Neural progenitor cell (in vitro differentiated cells): ENCODE measurements around the gene GTPBP10. TPM values are rescaled to one million over a fixed set of nuclear protein-coding genes. Genes with fewer than 3 reads are reported as not detected.

Source experiments
- DNase-seq: peaks from one replicate; pipeline ENCODE4 v3.0.0-alpha.2; 2016; ENCODE audit warnings: low spot score
- H2AFZ ChIP-seq: fragments of 200-600 bp; sonication (generic); replicated peaks from 2 replicates; pipeline ENCODE4 v1.6.1; 2016; ENCODE audit warnings: antibody characterized with exemption
- H3F3A ChIP-seq: fragments of 200-600 bp; sonication (generic); 2 replicates; pipeline ENCODE4 v1.6.1; 2016; ENCODE audit warnings: antibody characterized with exemption, low read depth
- H3K27ac ChIP-seq: fragments of 200-600 bp; sonication (generic); 2 replicates; pipeline ENCODE4 v1.5.1; 2016; ENCODE audit warnings: mild to moderate bottlenecking
- H3K27me3 ChIP-seq: fragments of 200-600 bp; sonication (generic); 2 replicates; pipeline ENCODE4 v1.6.1; 2016; ENCODE audit warnings: mild to moderate bottlenecking, moderate library complexity
- H3K36me3 ChIP-seq: fragments of 200-600 bp; sonication (generic); 2 replicates; pipeline ENCODE4 v1.5.1; 2016
- H3K4me1 ChIP-seq: fragments of 200-600 bp; sonication (generic); 2 replicates; pipeline ENCODE4 v1.6.1; 2016; ENCODE audit warnings: mixed run types
- H3K4me2 ChIP-seq: fragments of 200-600 bp; sonication (generic); 2 replicates; pipeline ENCODE4 v1.6.1; 2016
- H3K4me3 ChIP-seq: fragments of 200-600 bp; sonication (generic); 2 replicates; pipeline ENCODE4 v1.5.1; 2016
- H3K79me2 ChIP-seq: fragments of 200-600 bp; sonication (generic); 2 replicates; pipeline ENCODE4 v1.6.1; 2016; ENCODE audit warnings: low read depth
- H3K9ac ChIP-seq: fragments of 200-600 bp; sonication (generic); 2 replicates; pipeline ENCODE4 v1.6.1; 2016
- H3K9me3 ChIP-seq: fragments of 200-600 bp; sonication (generic); 2 replicates; pipeline ENCODE4 v1.5.1; 2016; ENCODE audit warnings: low read depth
- H4K20me1 ChIP-seq: fragments of 200-600 bp; sonication (generic); 2 replicates; pipeline ENCODE4 v1.6.1; 2016; ENCODE audit warnings: low read depth
- H3K27ac Mint-ChIP-seq: 3 replicates; pipeline ENCODE4 v1.8.0; 2021; ENCODE audit warnings: mixed read lengths
- H3K27me3 Mint-ChIP-seq: 2 replicates; pipeline ENCODE4 v1.8.0; 2022; ENCODE audit warnings: low read depth, mild to moderate bottlenecking, inconsistent platforms, moderate library complexity, mixed read lengths; ENCODE audit not compliant: insufficient read depth
- H3K36me3 Mint-ChIP-seq: 3 replicates; pipeline ENCODE4 v1.8.0; 2021; ENCODE audit warnings: mixed read lengths
- H3K4me1 Mint-ChIP-seq: 3 replicates; pipeline ENCODE4 v1.8.0; 2021; ENCODE audit warnings: mixed read lengths
- H3K4me3 Mint-ChIP-seq: 3 replicates; pipeline ENCODE4 v1.8.0; 2021; ENCODE audit warnings: mild to moderate bottlenecking, moderate library complexity, mixed read lengths
- H3K9me3 Mint-ChIP-seq: 3 replicates; pipeline ENCODE4 v1.8.0; 2020; ENCODE audit warnings: mixed read lengths
- EZH2 ChIP-seq: fragments of 200-600 bp; sonication (generic); IDR thresholded peaks from 2 replicates; pipeline ENCODE4 v1.6.1; 2017; ENCODE audit warnings: antibody characterized with exemption, mild to moderate bottlenecking, moderate library complexity
- EZH2phosphoT487 ChIP-seq: fragments of 200-600 bp; sonication (generic); IDR thresholded peaks from 2 replicates; pipeline ENCODE4 v1.6.1; 2017; ENCODE audit warnings: antibody characterized with exemption
- total RNA-seq: library from RNA; depleted of rRNA; stranded (reverse); fragments of >200 nt; gene quantifications from 2 replicates; pipeline ENCODE4 v1.2.3, GENCODE V29; 2015; ENCODE audit warnings: low replicate concordance
- TF ChIP-seq, protein P1 (sequence below): fragments of 200-600 bp; sonication (generic); IDR thresholded peaks from 2 replicates; pipeline ENCODE4 v1.5.1; 2017; ENCODE audit warnings: antibody characterized with exemption, mild to moderate bottlenecking

Gene GTPBP10
- total RNA-seq, 1 donor from 2014 or later, result 29.9 TPM

DNA sequence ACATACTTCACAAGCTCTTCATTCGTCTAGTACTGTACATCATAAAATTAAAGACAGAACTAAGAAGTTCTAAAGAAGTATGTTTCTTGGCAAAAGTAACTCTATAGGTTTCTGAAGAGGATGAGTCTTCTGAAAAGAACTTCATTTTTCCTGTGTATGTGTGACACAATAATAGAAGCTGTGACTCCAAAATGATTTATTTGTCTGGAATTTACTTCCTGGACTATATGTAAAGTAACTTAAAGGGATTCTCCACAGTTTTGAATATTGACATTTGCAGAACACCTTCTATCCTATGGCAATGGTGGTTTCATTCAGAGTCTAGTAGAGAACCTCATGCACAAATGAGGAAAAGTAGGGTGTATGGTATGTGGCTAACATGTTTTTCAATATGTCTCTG lies 36.9 kb downstream of the GTPBP10 start:
- no peaks in the 10 kb centered on the region for H3K27me3 ChIP-seq
- TF ChIP-seq, protein P1, sequence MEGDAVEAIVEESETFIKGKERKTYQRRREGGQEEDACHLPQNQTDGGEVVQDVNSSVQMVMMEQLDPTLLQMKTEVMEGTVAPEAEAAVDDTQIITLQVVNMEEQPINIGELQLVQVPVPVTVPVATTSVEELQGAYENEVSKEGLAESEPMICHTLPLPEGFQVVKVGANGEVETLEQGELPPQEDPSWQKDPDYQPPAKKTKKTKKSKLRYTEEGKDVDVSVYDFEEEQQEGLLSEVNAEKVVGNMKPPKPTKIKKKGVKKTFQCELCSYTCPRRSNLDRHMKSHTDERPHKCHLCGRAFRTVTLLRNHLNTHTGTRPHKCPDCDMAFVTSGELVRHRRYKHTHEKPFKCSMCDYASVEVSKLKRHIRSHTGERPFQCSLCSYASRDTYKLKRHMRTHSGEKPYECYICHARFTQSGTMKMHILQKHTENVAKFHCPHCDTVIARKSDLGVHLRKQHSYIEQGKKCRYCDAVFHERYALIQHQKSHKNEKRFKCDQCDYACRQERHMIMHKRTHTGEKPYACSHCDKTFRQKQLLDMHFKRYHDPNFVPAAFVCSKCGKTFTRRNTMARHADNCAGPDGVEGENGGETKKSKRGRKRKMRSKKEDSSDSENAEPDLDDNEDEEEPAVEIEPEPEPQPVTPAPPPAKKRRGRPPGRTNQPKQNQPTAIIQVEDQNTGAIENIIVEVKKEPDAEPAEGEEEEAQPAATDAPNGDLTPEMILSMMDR, result no peak
- TF ChIP-seq EZH2 (no peak), EZH2phosphoT487 (no peak)
- Mint-ChIP-seq H3K9me3 (peaks cover 4% of the 10 kb centered on the region), H3K4me3 (no peak overlapping the region), H3K27me3 (no peaks in the 10 kb centered on the region), H3K27ac (no peak overlapping the region), H3K36me3 (peaks cover 32% of the 10 kb centered on the region), H3K4me1 (no peaks in the 10 kb centered on the region)
- H3K4me3 ChIP-seq, result no peak overlapping the region
- DNase-seq, result no peak
- no peak overlapping the region for H3K9ac ChIP-seq
- no peak overlapping the region for H3K27ac ChIP-seq
- H3F3A ChIP-seq, result no peaks in the 10 kb centered on the region
- no peak overlapping the region for H3K4me2 ChIP-seq
- H3K79me2 ChIP-seq, result no peaks in the 10 kb centered on the region
- no peak overlapping the region for H2AFZ ChIP-seq
- H3K36me3 ChIP-seq, result peaks cover 19% of the 10 kb centered on the region
- H4K20me1 ChIP-seq, result no peaks in the 10 kb centered on the region
- no peaks in the 10 kb centered on the region for H3K9me3 ChIP-seq
- no peaks in the 10 kb centered on the region for H3K4me1 ChIP-seq

DNA sequence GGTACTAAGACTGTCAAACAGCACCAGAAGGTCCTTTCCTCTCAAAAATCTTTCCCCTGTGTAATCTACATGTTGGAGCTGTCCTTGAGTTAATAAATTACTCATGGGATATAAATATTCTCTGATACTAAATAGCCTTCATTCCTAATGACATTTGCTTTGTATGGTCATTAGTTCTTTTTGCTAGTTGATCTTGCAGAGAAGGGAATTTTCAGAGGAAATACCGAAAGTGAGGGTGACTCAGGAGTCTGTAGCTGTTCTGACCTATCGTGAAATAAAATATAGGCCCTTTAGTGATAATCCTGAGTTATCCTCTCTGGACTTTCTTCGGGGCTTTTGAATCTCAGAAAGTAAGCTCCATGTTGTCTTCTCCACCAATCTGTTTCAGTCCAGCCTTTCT lies 37.3 kb downstream of the GTPBP10 start:
- H3K4me1 ChIP-seq, result no peaks in the 10 kb centered on the region
- H3K36me3 ChIP-seq, result peaks cover 19% of the 10 kb centered on the region
- Mint-ChIP-seq H3K4me1 (no peaks in the 10 kb centered on the region), H3K4me3 (no peak overlapping the region), H3K27me3 (no peaks in the 10 kb centered on the region), H3K36me3 (peaks cover 30% of the 10 kb centered on the region), H3K27ac (no peak overlapping the region), H3K9me3 (peaks cover 4% of the 10 kb centered on the region)
- no peaks in the 10 kb centered on the region for H4K20me1 ChIP-seq
- no peak overlapping the region for H2AFZ ChIP-seq
- H3K9ac ChIP-seq, result no peak overlapping the region
- no peaks in the 10 kb centered on the region for H3K27me3 ChIP-seq
- DNase-seq, result no peak
- no peaks in the 10 kb centered on the region for H3K79me2 ChIP-seq
- H3K9me3 ChIP-seq, result no peaks in the 10 kb centered on the region
- no peak overlapping the region for H3K4me3 ChIP-seq
- no peak overlapping the region for H3K4me2 ChIP-seq
- H3F3A ChIP-seq, result no peaks in the 10 kb centered on the region
- no peak for TF ChIP-seq EZH2
- no peak for TF ChIP-seq EZH2phosphoT487
- TF ChIP-seq, protein P1, result no peak
- no peak overlapping the region for H3K27ac ChIP-seq

- Histone ChIP-seq H3K9ac (no peak overlapping the region), H3K36me3 (peaks cover 18% of the 10 kb centered on the region), H4K20me1 (no peaks in the 10 kb centered on the region), H2AFZ (no peak overlapping the region), H3K27ac (no peak overlapping the region), H3K4me2 (no peak overlapping the region), H3K27me3 (no peaks in the 10 kb centered on the region), H3K79me2 (no peaks in the 10 kb centered on the region), H3K4me3 (no peak overlapping the region), H3K9me3 (no peaks in the 10 kb centered on the region), H3K4me1 (no peaks in the 10 kb centered on the region), H3F3A (no peaks in the 10 kb centered on the region)
- Mint-ChIP-seq H3K4me3 (no peak overlapping the region), H3K27me3 (no peaks in the 10 kb centered on the region), H3K27ac (no peak overlapping the region), H3K9me3 (peaks cover 4% of the 10 kb centered on the region), H3K4me1 (no peaks in the 10 kb centered on the region), H3K36me3 (peaks cover 25% of the 10 kb centered on the region)
- DNase-seq, result no peak
- TF ChIP-seq EZH2 (no peak), EZH2phosphoT487 (no peak)
These were observed 37.9 kb downstream of the GTPBP10 start for GRCh38 chr7:90384433-90384832.

DNA sequence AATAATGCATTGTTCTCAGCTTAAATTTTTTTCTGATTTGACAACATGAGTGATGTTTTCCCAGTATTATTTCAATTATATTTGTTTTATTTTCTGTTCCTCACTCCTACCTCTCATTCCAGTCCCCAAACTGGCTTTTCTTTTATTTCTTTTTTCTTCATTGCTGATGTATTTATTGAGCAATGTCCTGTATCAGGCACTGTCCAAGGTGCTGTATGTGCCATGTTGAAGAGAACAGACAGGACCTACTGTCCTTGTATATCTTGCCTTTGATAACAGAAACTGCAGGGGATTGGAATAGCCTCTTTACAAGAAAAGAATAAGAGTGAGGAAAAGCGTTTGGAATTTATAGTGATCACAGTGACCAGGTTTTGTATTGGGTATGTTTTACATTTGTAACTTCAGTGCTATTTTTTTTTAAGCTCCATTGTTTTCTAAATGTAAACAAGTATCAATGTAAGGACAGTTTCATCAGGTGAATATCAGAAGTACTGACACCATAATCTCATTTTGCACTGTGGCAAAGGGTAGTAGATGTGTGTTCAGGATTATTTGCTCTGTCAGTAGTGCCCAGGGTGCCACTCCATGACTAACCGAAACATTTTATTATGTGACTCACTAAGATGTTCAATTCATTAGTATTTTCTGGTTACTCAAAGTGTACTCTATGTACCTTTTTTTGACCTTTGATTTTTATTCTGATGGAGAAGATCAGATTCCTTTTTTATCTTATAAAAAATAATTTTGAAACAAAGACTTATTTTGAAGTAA lies 41.1 kb downstream of the GTPBP10 start:
- Histone ChIP-seq H3K79me2 (no peaks in the 10 kb centered on the region), H3K27ac (no peak overlapping the region), H3K27me3 (no peaks in the 10 kb centered on the region), H3K4me1 (no peaks in the 10 kb centered on the region), H3K9me3 (no peaks in the 10 kb centered on the region), H3K36me3 (peaks cover 11% of the 10 kb centered on the region), H3K4me3 (no peak overlapping the region), H3K4me2 (no peak overlapping the region), H3K9ac (no peak overlapping the region), H2AFZ (no peak overlapping the region), H3F3A (no peaks in the 10 kb centered on the region), H4K20me1 (no peaks in the 10 kb centered on the region)
- no peak overlapping the region for H3K27ac Mint-ChIP-seq
- H3K27me3 Mint-ChIP-seq, result no peaks in the 10 kb centered on the region
- no peaks in the 10 kb centered on the region for H3K9me3 Mint-ChIP-seq
- TF ChIP-seq, protein P1, result no peak
- TF ChIP-seq EZH2phosphoT487 (no peak), EZH2 (no peak)
- no peaks in the 10 kb centered on the region for H3K4me1 Mint-ChIP-seq
- H3K36me3 Mint-ChIP-seq, result peaks cover 7% of the 10 kb centered on the region
- no peak overlapping the region for H3K4me3 Mint-ChIP-seq
- no peak for DNase-seq
